Coronary artery (tissue), 2 donors: ENCODE results near the gene MFSD6.

Source experiments
- DNase-seq: peaks from one replicate; pipeline ENCODE4 v3.0.0-alpha.2; 2017; ENCODE audit warnings: low spot score
- H3K27ac ChIP-seq, 2 donors: fragments of 200-600 bp; sonication (generic); one replicate each; pipeline ENCODE4 v1.5.1; 2016 to 2019
- H3K4me3 ChIP-seq: fragments of 200-600 bp; sonication (generic); 2 replicates; pipeline ENCODE4 v1.5.1; 2016; ENCODE audit warnings: mild to moderate bottlenecking, moderate library complexity
- TF ChIP-seq, protein P1 (sequence below): fragments of 200-600 bp; sonication (generic); IDR thresholded peaks from one replicate; pipeline ENCODE4 v1.5.1; 2019; ENCODE audit warnings: antibody characterized with exemption

MFSD6 gene

DNA sequence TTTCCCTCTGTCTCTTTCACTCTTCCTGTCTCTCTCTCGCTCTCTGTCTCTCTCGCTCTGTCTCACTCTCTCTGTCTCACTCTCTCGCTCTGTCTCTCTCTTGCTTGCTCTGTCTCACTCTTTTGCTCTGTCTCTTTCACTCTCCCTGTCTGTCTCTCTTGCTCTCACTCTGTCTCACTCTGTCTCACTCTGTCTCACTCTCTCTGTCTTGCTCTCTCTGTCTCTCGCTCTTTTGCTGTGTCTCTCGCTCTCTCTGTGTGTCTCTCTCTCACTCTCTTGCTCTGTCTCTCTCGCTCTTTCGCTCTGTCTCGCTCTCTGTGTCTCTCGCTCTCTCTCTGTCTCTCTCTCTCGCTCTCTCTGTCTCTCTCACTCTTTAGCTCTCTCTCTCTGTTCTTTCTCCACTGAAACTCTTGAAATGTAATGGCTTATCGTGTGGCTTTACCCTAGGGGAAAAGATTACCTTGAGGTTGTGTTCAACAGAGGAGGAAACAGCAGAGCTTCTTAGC is 41.9 kb upstream of the MFSD6 start:
- DNase-seq: no peak
- TF ChIP-seq, protein P1, sequence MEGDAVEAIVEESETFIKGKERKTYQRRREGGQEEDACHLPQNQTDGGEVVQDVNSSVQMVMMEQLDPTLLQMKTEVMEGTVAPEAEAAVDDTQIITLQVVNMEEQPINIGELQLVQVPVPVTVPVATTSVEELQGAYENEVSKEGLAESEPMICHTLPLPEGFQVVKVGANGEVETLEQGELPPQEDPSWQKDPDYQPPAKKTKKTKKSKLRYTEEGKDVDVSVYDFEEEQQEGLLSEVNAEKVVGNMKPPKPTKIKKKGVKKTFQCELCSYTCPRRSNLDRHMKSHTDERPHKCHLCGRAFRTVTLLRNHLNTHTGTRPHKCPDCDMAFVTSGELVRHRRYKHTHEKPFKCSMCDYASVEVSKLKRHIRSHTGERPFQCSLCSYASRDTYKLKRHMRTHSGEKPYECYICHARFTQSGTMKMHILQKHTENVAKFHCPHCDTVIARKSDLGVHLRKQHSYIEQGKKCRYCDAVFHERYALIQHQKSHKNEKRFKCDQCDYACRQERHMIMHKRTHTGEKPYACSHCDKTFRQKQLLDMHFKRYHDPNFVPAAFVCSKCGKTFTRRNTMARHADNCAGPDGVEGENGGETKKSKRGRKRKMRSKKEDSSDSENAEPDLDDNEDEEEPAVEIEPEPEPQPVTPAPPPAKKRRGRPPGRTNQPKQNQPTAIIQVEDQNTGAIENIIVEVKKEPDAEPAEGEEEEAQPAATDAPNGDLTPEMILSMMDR: no peak
- no peak overlapping the region for H3K4me3 ChIP-seq
- H3K27ac ChIP-seq: no peak overlapping the region

DNA sequence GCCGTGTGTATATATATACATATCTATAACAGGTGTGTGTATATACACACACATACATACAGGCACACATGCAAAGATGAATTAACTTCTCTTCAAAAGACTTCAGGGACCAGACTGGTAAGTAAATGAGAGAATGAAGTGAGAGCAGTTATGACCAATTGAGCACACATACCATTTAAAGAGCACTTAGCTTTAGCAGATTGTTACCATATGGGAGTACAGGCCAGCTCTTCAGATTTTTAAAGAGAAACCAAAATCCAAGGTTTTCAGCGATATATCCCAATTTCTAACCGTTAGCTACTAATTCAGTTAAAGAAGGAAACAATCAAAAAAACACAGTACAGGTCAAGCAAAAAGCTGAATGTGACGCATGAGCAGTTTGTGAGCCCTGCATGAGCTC is 41.1 kb upstream of the MFSD6 start:
- Histone ChIP-seq H3K27ac (no peak overlapping the region), H3K4me3 (no peak overlapping the region)
- TF ChIP-seq, protein P1: no peak
- DNase-seq: no peak

DNA sequence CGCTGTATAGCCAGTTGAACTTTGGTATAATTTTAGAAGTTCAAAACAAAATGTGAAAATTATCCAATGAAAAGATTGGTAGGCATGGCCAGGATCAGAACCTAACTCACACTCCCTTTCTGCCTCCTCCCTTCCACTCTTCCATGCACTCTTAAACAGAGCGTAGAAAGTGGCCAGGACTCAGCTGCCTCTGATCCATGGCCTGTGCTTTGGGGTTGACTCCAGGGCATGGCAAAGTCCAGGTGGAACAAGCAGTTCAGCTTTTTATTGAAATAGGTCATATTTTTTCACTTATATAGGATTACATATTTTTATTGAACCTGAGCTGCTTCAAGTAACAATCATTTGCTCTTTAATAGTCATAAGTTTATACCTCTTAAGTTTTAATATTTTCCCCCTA is 38.5 kb upstream of the MFSD6 start:
- no peak for DNase-seq
- TF ChIP-seq, protein P1: no peak
- Histone ChIP-seq H3K4me3 (no peak overlapping the region), H3K27ac (no peak overlapping the region)

DNA sequence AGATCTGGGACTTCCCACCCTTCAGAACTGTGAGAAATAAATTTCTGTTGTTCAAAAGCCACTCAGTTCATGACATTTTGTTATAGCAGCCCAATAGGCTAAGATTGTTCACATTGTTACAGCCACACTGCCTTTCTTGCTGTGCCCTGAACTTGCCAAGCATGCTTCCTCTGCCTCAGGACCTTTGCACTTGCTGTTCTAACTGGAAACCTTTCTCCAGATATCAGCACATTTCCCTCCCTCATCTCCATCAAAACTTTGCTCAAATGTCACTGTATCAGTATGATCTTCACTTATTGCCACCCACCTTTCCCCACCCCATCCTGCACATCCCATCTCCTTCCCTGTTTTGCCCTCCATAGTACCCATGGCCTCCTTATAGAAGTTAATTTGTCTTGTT is 32.1 kb upstream of the MFSD6 start:
- DNase-seq: no peak
- TF ChIP-seq, protein P1: no peak
- Histone ChIP-seq H3K4me3 (no peak overlapping the region), H3K27ac (no peak overlapping the region)

DNA sequence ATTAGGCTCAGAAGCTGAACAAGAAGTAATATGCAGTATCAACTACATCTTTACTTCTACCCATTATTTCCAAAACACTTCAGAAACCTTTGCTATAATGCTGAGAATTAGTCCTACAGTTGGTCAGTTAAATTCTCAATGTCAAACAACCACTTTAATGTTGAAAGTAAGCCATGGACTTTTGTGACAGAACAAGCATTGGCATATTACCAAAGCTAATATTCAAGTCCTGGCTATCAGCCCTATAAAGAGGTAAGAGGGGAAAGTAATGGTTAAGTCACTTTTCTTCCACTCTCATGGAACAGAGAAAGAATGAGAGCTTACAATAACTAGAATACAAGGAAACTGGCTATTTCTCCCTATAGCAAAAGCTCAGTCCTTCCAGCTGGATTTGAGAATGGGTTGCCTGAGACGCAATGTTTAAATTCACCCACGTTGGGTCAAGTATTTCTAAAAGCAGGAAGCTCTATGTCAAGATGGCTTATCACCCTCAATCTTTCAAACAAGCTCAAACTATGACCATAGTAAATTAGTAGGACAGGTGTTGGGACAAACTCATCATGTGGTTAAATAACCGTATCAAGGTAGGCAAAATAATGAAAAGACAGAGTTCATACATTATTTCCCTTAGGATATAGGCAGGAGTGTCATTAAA is 31.4 kb upstream of the MFSD6 start:
- TF ChIP-seq, protein P1: no peak
- no peak overlapping the region for H3K4me3 ChIP-seq
- no peak overlapping the region for H3K27ac ChIP-seq
- DNase-seq: no peak

DNA sequence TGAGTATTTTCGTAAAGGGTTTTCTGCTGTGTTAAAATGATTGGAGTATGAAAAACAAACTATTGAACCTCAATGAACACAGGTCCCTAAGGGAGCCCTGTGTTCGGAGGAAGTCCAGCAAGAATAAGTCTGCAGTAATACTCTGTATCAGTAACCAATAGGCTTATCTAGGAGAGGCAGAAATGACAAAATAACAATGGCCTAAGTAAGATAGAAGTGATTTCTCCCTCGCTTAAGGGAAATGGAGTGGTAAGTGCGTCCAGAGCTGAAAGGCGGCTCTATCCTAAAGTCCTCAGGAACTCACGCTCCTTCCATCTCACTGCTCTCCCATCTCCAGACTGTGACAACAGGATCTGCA is 29.3 kb upstream of the MFSD6 start:
- TF ChIP-seq, protein P1: no peak

DNA sequence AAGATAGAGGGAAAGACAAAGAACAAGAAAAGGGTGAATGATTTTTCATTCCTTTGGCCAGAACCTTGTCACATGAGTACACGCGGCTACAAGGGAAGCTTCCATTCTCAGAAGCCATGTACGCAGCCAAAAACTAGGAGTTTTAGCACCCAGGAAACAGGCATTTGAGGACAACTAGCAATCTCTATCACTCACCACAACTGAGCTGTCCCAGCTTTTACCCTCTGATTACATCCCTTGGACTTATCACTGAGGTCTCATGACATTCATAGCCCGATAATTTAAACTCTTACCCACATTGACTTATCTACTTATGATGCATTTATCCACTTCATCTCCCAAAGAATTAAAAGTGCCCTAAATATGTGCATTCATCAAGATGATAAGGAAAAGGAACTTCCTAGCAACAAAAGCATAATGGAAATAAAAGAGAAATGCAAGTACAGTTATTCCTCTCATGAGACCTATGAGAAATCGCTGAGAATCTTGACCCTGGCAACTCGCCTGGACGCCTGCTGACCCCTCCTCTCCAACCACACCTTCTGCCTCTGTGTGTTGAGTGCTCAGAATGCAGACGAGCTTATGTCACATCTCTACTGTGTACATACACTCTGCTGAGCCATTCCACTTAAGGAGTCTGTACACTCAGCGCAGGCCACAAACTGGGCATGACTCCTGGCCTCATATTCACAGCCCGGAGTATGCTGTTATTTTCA is 28.7 kb upstream of the MFSD6 start:
- Histone ChIP-seq H3K27ac (no peak overlapping the region), H3K4me3 (no peak overlapping the region)
- TF ChIP-seq, protein P1: no peak
- no peak for DNase-seq

More for the DNA sequence above, 29.3 kb upstream of the MFSD6 start:
- no peak overlapping the region for H3K4me3 ChIP-seq
- H3K27ac ChIP-seq: no peak overlapping the region
- DNase-seq: no peak
